ENCODE measurements around the gene HSPH1. TPM values are rescaled to one million over a fixed set of nuclear protein-coding genes. Genes with fewer than 3 reads are reported as not detected.
"Not testable (repeated sequence)": the region's sequence is repeated elsewhere in the genome, so short reads cannot be mapped to it uniquely, and the experiment has no call there.

Gene HSPH1
- total RNA-seq, 2 experiments from 2014 or later: 226 to 238 TPM

DNA sequence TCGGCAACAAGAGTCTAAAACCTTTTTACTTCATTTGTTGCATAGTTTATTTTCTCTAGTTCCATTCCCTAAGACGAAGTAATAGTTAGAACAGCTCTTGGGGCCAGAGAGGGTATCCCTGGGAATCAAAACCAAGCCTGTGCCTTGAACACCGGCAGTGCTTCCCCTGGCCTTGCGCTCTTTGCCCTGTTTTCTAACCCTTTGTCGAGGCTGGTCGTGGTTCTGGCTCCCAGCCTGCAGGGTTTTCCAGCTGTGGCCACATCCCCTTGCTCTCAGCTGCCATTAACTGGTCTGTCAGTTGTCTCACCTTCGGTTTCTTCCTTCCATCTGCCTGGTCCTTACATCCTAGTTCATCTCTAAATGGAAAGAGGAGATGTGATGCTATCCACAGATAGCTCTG lies 61.0 kb downstream of the HSPH1 start:
- no peaks in the 10 kb centered on the region for H3K36me3 Mint-ChIP-seq (ENCODE audit: low read depth)
- Histone ChIP-seq H3K4me3 (ENCODE audit: low read length) (no peak overlapping the region), H3K4me1 (ENCODE audit: insufficient read depth, low read length) (no peaks in the 10 kb centered on the region), H3K27me3 (ENCODE audit: control insufficient read depth in 1 of 2, insufficient read depth in 2 of 2, low read length in 2 of 2) (peaks cover 5 to 12% of the 10 kb centered on the region in 2 experiments), H3K27ac (ENCODE audit: low read depth in 1 of 2, low read length in 2 of 2) (no peak overlapping the region), H3K36me3 (ENCODE audit: insufficient read depth, low read length) (no peaks in the 10 kb centered on the region), H3K9me3 (ENCODE audit: control insufficient read depth in 1 of 2, insufficient read depth in 1 of 2, low read length in 2 of 2) (no peaks in the 10 kb centered on the region)
- no peaks in the 10 kb centered on the region for H3K4me1 Mint-ChIP-seq (ENCODE audit: low read depth)
- ATAC-seq (ENCODE audit: poor library complexity): no peak
- DNase-seq: no peak
- CTCF ChIA-PET: no interaction called here
- H3K9me3 Mint-ChIP-seq: no peaks in the 10 kb centered on the region
- no peak overlapping the region for H3K27ac Mint-ChIP-seq
- POLR2A ChIA-PET: no interaction called here
- TF ChIP-seq, protein P1, sequence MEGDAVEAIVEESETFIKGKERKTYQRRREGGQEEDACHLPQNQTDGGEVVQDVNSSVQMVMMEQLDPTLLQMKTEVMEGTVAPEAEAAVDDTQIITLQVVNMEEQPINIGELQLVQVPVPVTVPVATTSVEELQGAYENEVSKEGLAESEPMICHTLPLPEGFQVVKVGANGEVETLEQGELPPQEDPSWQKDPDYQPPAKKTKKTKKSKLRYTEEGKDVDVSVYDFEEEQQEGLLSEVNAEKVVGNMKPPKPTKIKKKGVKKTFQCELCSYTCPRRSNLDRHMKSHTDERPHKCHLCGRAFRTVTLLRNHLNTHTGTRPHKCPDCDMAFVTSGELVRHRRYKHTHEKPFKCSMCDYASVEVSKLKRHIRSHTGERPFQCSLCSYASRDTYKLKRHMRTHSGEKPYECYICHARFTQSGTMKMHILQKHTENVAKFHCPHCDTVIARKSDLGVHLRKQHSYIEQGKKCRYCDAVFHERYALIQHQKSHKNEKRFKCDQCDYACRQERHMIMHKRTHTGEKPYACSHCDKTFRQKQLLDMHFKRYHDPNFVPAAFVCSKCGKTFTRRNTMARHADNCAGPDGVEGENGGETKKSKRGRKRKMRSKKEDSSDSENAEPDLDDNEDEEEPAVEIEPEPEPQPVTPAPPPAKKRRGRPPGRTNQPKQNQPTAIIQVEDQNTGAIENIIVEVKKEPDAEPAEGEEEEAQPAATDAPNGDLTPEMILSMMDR (IDR thresholded peaks at IDR 0.05): no peak
- H3K4me3 Mint-ChIP-seq: no peak overlapping the region
- H3K27me3 Mint-ChIP-seq: peaks cover 36% of the 10 kb centered on the region
- intact Hi-C loops (cut with DNase I, micrococcal nuclease): no loop called here

DNA sequence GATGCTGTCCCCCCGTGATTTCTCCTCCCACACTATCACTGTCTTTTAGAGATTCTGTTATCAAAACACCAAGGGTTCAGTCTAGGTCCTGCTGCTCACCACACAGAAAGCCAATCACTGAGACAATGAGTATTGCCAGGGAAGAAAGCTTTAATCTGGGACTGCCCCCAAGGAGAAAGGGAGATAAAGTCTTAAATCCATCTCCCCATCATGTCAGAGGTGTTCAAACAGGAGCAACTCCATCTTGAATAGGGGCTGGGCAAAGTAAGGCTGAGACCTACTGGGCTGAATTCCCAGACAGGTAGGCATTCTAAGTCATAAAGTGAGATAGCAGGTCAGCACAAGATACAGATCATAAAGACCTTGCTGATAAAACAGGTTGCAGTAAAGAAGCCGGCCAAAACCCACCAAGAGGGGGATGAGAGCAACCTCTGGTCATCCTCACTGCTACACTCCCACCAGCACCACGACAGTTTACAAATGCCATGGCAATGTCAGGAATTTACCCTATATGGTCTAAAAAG lies 63.7 kb downstream of the HSPH1 start:
- H3K27me3 ChIP-seq (ENCODE audit: control insufficient read depth in 1 of 2, insufficient read depth in 2 of 2, low read length in 2 of 2): peaks cover 9 to 12% of the 10 kb centered on the region in 2 experiments
- H3K4me3 Mint-ChIP-seq; DNase-seq; H3K36me3 Mint-ChIP-seq (ENCODE audit: low read depth); H3K9me3 Mint-ChIP-seq; H3K4me3 ChIP-seq (ENCODE audit: low read length); H3K36me3 ChIP-seq (ENCODE audit: insufficient read depth, low read length); H3K27ac ChIP-seq (ENCODE audit: low read depth in 1 of 2, low read length in 2 of 2); H3K4me1 Mint-ChIP-seq (ENCODE audit: low read depth); ATAC-seq (ENCODE audit: poor library complexity); POLR2A ChIA-PET; H3K4me1 ChIP-seq (ENCODE audit: insufficient read depth, low read length); intact Hi-C loops (cut with DNase I, micrococcal nuclease); H3K9me3 ChIP-seq (ENCODE audit: control insufficient read depth in 1 of 2, insufficient read depth in 1 of 2, low read length in 2 of 2); CTCF ChIA-PET; H3K27ac Mint-ChIP-seq: not testable (repeated sequence)
- H3K27me3 Mint-ChIP-seq: peaks cover 46% of the 10 kb centered on the region

DNA sequence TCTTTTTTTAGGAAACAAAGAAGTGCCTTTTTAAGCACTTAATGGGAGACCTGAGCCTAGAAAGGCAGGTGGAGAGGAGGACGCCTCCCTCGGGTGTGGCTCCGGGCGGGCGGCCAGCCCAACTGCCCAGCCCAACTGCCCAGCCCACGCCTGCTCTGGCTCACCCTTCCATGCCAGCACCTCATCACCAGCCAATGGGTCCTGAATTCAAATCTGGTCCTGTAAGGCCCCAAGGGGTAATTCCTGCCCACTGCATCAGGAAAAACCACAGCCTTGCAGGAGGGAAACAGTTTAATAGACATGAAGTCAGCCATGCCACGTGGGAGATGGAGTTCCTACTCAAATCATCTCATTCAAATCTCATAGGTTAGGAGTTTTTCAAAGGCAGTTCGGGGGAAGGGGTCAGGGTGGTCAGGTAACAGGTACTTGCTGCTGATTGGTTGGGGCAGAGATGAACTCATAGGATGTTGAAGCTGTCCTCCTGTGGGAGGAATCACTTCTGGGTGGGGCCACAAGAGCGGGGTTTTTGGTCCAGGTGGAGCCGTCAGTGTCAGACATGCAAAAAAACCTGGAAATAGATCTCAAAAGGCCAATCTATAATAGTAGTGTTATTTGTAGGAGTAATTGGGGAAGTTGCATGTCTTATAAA lies 64.9 kb downstream of the HSPH1 start:
- no peaks in the 10 kb centered on the region for H3K36me3 Mint-ChIP-seq (ENCODE audit: low read depth)
- no peaks in the 10 kb centered on the region for H3K9me3 ChIP-seq (ENCODE audit: control insufficient read depth in 1 of 2, insufficient read depth in 1 of 2, low read length in 2 of 2)
- no peak for DNase-seq
- ChIA-PET CTCF (no interaction called here), POLR2A (no interaction called here)
- H3K4me1 ChIP-seq (ENCODE audit: insufficient read depth, low read length): no peaks in the 10 kb centered on the region
- H3K4me3 ChIP-seq (ENCODE audit: low read length): no peak overlapping the region
- H3K27ac ChIP-seq (ENCODE audit: low read depth in 1 of 2, low read length in 2 of 2): no peak overlapping the region
- intact Hi-C loops (cut with DNase I, micrococcal nuclease): no loop called here
- no peak for ATAC-seq (ENCODE audit: poor library complexity)
- no peak overlapping the region for H3K27ac Mint-ChIP-seq
- no peaks in the 10 kb centered on the region for H3K36me3 ChIP-seq (ENCODE audit: insufficient read depth, low read length)
- TF ChIP-seq, protein P1 (IDR thresholded peaks at IDR 0.05): no peak
- no peaks in the 10 kb centered on the region for H3K4me1 Mint-ChIP-seq (ENCODE audit: low read depth)
- H3K27me3 Mint-ChIP-seq: peaks cover 42% of the 10 kb centered on the region
- peaks cover 9 to 12% of the 10 kb centered on the region in 2 experiments for H3K27me3 ChIP-seq (ENCODE audit: control insufficient read depth in 1 of 2, insufficient read depth in 2 of 2, low read length in 2 of 2)
- H3K4me3 Mint-ChIP-seq: no peak overlapping the region
- no peaks in the 10 kb centered on the region for H3K9me3 Mint-ChIP-seq

Measured in CD4-positive, alpha-beta T cell (primary cell).